Hematopoietic multipotent progenitor cell treated with erythropoietin and hydrocortisone succinate and interleukin-3 and kit ligand, for 17 days (in vitro differentiated cells): Measurements from ENCODE around the gene POLD3.

Experiments
- DNase-seq: peaks from one replicate; pipeline ENCODE4 v3.0.0-alpha.2; 2015; ENCODE audit warnings: low spot score

Gene POLD3, protein sequence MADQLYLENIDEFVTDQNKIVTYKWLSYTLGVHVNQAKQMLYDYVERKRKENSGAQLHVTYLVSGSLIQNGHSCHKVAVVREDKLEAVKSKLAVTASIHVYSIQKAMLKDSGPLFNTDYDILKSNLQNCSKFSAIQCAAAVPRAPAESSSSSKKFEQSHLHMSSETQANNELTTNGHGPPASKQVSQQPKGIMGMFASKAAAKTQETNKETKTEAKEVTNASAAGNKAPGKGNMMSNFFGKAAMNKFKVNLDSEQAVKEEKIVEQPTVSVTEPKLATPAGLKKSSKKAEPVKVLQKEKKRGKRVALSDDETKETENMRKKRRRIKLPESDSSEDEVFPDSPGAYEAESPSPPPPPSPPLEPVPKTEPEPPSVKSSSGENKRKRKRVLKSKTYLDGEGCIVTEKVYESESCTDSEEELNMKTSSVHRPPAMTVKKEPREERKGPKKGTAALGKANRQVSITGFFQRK

DNA sequence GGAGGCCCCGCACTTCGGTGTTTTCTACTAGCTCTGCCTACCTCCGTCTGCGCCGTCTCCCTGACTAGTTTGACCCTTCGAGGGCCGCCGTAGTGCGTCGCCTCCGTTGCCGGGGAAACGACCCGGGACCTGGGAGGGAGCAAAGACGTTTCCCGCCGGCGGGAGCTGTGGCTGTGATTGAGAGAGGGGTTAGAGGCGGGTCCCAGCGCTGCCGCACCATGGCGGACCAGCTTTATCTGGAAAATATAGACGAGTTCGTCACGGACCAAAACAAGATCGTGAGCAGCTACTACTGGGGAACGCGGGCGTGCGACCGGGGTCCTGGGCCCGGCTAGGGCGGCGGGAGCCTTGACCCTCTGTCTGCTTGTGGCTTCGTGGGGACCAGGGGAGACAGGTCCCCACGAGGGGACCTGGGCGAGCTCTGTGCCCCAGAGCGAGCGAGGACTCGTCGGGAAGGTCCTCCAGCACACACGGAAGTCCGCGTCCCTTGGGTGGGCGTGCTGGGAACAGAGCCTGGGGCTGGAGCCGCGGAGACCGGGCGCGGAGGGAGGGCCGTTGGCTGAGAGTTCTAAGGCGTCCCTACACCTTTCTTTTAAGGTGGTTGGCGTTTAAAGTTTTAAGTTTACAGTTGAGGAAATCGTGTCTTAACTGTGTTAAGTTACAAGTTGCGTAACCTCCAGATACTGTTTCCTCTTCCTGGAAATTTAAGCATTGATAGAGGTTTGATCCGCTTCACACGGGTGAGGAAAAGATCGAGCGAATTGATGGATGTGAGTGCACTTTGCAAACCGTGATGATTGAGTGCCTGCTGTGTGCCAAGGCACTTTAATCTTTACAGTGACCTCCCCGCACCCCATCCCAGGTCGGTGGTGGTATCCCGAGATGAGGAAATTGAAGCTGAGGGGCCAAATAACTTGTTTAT, at the start of gene POLD3:
Gene POLD3, plus strand, starts transcription at position 142 of the 922 bp plus-strand sequence. Its CDS starts 77 bp downstream, at position 219.
- peak; percentile 53 for DNase-seq

DNA sequence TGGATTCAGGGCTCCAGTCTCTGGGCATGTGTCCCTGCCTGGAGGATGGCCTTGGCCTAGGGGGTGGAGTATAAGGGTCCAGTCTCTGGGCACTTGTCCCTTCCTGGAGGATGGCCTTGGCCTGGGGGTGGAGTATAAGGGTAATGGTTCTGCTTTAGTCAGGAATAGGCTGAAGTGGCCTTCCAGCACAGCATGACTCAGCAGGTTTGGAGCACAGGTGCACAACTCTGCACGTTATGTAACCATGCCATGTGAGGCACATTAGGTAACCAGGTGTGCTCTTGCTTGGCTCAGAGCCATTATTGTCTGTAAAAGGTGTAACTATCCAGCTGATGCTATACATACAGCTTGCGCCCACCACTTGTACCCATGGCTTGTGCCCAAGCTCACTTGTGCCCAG, 48.4 kb upstream of the POLD3 start:
- no peak for DNase-seq

DNA sequence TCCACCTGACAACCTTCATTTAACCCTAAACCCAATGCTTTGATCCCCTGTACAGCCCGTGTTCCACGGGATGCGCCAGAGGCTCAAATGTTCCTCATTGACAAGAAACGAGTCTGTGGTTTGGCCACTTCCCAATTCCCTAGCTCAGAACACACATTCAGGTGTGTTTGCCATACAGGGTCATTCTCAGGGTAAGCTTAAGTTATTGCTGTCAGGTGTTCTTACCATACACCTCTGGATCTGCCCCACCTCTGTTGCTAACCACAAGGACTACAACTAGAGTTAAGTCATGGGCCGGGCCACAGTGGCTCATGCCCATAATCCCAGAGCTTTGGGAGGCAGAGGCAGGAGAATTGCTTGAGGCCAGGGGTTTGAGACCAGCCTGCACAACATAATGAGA, 45.6 kb upstream of the POLD3 start:
- no peak for DNase-seq

DNA sequence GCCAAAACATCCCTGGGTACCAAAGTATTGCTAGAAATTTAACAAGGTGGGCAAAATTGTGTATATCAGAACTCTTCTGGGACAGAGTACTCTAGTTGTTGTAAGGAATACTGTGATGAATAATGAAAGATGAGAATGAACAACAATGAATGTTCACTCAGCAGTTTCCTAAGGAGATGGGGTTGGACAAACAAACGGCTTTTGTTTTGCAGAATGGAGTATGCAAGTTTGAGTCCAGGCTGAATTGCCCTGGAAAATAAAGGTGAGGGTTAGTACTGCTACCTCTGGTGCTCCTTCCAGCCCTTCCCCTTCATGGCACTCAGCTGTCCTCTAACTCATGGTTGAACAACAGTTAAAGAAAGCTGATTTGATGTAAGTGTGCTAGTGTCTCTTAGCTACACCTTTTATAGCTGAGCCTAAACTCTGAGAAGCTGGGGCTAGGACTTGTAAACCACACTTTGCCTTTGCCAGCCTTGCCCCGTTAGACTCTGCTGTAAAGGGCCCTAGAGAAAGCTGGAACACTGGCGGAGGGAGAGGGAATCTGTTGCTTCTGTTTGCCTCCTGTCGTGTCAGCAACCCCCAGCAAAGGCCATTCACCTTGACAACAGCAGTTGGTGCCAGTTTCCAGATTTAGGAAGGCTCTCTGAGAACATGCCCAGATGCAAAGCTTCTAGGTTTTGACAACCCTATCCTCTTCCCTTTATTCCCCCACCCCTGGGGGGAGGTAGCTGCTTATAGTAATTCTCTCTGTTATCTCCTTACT, 41.2 kb upstream of the POLD3 start:
- no peak for DNase-seq

DNA sequence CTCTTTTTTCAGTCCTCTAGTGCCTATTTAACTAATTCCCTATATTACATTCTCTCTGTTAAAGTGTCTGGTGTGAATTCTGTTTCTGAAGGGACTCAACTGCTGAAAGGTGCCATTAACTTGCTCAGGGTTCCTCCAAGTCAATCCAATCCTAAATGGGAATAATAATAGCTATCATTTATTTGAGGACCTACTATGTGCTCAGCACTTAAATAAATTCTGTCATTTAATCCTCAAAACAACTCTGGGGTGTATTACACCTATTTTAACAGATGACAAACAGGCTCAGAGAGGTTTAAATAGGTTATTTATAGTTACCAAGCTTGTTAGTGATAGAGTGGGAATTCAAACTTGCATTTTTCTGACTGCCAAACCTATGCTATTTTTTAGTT, 40.6 kb upstream of the POLD3 start:
- DNase-seq: no peak

DNA sequence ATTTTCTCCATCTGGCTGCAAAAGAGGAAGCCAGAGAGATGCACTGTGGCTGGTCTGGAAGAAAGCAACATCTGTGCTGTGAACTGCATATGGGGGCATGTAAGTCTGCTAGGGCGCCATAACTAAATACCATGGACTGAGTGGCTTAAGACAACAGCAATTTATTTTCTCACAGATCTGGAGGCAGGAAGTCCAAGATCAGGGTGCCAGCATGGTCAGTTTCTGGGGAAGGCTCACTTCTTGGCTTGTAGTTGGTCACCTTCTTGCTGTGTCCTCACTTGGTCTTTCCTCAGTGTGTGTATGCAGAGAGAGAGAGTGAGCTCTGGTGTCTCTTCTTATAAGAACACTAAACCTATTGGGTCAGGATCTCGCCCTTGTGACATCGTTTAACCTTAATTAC, 34.9 kb upstream of the POLD3 start:
- no peak for DNase-seq

DNA sequence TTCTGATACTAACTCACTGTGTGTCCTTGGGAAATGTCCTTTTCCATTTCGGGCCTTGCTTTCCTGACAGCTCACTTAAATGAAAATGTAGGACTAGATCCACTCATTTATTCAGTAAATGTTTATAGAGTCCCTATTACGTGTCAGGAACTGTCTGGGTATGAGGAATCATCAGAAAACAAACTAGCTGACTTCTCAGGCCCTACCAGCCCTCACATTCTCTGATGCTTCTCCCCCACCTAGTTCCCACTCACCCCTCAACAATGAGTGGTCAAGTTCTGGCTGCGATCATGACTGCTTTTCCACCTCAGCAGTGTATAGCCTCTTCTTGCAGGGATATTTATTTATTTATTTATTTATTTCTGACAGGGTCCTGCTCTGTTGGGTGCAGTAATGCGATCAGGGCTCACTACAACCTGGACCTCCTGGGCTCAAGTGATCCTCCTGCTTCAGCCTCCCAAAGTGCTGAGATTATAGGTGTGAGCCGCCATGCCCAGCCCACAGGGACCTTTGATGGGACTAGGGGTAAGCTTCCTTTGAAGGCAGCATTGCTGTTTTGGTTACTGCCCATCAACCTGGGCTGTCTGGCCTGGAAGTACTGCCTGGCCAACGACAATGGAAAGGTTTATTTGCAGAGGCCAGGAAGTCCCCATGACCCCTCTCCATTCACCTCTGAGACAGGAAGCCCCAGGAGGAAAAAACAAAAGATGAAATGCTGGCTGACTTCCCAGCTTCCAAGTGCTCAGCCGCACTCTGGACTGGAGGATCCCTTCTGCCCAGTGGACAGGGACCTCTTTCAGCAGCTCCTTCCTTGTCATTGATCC, 33.1 kb upstream of the POLD3 start:
- DNase-seq: no peak

DNA sequence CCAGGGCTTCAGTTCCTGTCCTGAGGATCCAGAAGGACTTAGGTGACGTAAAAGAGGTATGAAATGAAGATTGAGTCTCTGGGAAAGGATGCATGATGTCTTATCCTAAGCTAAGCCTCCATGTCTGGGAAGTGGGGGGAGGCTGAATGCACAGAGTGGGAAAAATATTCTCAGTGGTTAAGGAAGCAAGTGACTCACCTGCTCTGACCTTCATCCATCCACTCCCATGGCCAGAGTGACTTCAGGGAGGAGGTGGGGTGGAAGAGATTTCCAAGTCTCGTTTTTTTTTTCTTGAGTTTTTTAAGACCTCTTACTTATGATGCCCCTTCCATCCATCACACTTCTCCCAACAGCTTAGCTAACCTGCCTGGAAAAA, 32.5 kb upstream of the POLD3 start:
- no peak for DNase-seq

DNA sequence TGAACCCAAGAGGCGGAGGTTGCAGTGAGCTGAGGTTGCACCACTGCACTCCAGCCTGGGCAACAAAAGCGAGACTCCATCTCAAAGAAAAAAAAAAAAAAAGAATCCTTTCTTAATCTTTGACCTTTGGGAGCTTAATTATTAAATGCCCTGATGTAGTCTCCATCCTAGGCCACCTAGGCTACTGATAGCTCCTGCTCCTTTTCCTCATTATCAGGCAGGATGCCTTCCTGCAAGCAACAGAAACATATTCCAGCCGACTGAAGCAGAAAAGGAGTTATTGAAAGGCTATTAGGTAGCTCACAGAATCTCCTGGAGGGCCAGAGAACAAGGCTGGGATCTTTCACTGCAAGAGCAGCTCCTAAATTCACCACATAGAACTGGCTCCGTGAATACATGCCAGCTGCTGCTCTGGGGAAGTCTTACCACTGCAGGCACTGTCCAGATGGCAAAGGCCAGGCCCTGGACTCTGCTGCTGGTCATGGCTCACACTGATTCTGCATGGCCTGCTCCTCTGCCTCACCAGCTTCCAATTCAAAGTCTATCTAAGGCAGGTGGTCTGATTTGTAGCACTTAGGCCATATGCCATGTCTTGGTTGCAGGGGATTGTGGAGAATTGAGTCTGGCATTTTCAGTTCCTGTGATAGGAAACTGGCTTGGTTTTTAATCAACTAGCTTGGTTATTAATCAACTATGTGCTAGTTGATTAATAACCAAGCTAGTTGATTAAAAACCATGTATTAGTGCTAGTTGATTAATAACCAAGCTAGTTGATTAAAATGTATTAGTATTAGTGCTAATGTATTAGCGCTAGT, 26.0 kb upstream of the POLD3 start:
- no peak for DNase-seq

DNA sequence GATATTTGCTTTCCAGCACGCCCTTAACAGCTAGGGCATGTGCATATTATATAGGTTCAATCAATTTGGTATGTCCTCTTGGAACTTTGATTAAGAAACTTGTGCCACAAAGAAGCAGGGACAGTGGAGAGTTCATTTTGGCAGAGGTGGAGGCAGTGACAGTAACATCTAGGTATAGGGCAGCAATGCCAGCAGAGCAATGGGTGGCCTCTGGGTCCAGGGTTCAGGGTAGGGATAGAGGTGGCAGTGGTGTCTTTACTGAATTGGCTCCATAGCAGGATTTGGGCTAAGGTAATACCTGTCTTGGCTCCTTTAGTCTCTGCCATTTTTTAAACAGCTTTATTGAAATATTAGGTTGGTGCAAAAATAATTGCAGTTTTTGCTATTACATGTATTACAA, 24.4 kb upstream of the POLD3 start:
- no peak for DNase-seq

DNA sequence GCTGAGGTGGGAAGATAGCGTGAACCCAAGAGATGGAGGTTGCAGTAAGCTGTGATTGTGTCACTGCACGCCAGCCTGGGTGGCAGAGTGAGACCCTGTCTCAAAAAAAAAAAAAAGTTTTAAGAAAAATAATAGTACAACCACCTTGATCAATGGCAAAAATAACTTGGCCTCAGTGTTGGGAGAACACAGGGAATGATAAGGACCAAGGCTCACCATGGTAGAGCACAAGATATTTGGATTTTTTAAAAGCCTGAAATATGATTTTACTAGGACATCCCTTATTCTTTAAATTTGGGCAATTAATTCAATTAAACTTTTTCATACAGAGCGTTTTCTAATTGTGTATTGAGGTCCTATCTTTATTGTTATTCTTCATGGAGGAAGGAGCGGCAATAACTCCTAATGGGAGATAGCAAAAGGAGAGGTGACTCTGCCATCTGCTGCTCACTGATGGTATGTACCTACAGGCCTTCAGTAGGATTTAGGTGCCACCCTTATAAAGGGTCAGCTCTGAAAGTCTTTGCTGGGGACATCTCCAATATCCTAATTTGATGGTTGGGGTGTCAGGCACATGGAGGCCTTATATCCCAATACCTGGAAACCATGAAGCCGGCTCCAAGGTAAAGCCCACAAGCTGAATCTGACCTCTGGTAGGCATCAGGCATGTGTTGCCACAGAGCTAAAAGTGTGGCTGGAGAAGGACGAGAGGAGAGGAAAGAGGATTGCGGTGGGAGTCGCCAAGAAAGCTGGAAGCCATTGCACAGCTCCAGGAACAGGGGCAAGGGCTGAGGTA, 21.9 kb upstream of the POLD3 start:
- peak; percentile 56 for DNase-seq

DNA sequence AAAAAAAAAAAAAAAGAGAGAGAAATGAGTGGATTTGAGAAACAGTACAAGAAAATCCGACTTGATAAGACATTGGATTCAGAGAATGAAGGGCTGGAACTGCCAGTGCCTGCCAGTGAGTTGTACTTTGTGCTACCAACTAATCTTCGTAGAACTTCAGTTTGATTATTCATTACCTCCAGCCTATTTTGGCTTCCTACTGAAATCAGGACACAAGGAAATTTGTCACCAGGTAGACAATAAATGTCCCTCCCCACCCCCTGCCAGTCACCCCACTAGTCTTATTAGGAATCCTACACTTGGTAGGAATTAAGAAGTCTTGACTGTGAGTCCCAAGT, 21.4 kb upstream of the POLD3 start:
- no peak for DNase-seq

DNA sequence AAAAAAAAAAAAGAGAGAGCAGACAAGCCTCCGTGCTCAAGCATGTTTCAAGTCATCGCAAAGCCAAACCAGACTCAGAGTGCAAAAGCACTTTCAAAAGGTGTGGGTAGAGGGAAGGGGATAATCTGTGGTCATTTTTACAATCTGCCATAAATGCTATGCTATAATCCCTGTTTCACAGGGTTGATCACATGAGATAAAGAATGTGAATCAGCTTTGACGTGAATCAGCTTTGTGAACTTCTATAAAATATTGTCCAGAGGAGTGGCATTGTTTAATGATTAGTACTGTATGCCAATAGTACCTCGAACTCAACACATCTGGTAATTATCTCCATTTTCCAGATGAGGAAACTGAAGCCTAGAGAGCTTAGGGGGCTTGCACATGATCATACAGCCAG, 20.0 kb upstream of the POLD3 start:
- no peak for DNase-seq

DNA sequence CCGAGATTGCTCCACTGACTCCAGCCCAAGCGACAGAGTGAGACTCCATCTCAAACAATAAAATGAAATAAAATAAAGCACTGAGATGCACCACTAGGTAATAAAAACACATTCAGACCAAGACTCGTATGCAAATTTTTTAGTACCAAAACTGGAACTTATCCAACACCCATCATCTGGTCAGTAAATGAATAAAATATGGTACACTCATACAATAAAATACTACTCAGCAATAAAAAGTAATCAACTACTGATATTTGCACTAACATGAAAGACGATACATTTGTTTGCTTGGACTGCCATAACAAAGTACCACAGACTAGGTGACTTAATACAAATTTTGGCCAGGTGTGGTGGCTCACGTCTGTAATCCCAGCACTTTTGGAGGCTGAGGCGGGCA, 17.8 kb upstream of the POLD3 start:
- no peak for DNase-seq

DNA sequence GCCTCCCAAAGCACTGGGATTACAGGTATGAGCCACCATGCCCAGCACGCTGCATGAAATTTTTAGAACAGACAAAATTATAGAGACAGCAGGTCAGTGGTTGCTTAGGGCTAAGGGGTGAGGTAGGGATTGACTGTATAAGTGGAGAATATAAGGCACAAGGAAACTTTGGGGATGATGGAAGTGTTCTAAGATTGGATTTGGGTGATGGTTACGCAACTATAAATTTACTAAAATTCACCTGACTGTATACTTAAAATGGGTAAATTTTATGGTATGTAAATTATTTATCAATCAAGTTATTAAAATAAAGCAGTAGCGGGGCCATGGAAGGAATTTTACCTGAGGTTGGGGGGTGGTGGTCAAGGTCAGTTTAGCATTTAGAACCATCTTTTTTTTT, 16.4 kb upstream of the POLD3 start:
- DNase-seq: no peak

DNA sequence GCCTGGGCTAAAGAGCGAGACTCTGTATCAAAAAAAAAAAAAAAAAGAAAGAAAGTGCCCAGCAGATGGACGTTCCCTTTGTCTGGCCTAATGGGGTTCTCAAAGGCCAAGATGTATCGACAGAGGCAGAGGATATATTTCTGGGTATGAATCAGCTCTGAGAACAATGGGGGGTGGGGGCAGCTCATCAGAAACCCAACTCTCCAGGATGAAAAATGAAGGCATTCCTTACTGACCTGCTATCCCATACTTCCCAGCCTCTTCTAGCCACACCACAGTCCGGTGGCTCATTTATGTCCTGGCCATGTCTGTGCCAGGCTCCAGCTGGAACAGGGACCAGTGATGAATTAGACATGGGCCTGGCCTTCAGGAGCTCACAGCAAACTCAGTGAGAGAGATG, 15.2 kb upstream of the POLD3 start:
- DNase-seq: no peak

DNA sequence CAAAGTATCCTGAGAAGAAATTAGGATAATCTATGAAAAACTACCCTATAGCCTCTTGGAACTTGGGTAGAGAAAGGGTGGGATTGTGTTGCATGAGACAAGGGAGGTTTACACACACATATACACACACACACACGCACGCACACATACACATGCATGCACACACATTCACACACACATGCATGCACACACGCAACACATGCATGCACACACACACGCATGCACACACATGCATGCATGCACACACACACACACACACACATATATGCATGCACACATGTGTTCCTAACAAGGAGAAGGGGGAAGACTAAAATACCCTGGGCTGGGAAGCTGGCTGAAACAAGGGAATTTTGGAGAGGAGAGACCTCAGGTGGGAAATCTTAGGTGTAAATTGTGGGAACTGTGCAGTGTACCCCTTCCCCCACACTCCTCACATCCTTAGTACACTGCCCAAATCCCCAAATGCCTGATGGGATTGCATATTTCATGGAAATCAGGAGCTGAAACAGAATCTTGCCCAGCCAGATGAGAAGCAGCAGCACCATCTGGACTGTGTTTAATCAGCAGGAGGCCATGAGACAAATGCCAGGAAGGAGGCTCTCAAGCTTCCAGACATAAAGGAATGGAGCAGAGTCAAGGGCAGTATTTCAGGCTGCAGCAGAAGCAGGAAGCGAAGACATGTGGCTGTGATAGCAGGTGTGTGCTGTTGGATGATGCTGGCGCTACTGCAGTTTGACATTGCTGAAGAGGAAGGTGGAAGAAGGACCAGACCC, 14.6 kb upstream of the POLD3 start:
- no peak for DNase-seq

DNA sequence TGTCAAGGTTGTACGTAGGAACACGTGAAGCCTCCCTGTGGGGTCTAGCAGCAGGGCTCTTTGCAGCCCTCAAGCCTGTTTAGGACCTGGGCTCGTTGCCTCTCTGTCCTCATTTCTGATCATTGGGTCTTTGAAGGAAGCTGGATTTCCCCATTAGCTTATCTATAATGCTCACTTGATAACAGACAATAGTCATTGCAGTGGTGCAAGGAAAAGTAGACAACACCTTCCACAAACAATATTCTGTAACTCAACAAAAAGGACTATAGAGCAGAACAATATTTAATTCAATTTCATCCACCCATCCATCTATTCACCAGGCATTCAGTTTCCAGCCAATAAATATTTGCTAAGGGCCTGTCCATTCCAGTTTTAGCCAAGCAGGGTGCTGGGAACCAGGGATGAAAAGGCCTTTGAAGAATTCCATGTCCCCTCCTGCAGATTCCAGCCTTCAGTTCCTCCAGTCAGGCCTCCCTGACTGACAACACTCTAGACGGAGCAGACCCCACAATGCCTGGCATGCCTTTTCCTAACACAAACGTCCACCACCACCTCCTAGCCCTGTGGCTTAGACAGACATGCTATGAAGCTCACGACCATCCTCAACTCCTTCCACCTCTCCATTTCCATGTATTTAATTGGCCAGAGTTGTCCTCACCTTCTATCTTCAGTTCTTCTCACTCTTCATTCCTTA, 12.7 kb upstream of the POLD3 start:
- no peak for DNase-seq
